HFFc6 (cell line): ENCODE measurements around the gene NTSR1. TPM values are rescaled to one million over a fixed set of nuclear protein-coding genes. Genes with fewer than 3 reads are reported as not detected.

Experiments
- DNase-seq: peaks from one replicate; pipeline ENCODE4 v3.0.0-alpha.2; 2018
- H3K27ac Mint-ChIP-seq: 2 replicates; pipeline ENCODE4 v1.8.0; 2020; ENCODE audit warnings: mild to moderate bottlenecking, mixed read lengths
- H3K27me3 Mint-ChIP-seq: 2 replicates; pipeline ENCODE4 v1.8.0; 2021; ENCODE audit warnings: mild to moderate bottlenecking, moderate library complexity, mixed read lengths; ENCODE audit not compliant: insufficient read depth
- H3K36me3 Mint-ChIP-seq: 2 replicates; pipeline ENCODE4 v1.8.0; 2021; ENCODE audit warnings: low read depth, mixed read lengths
- H3K4me1 Mint-ChIP-seq: 2 replicates; pipeline ENCODE4 v1.8.0; 2020; ENCODE audit warnings: low read depth, mixed read lengths
- H3K4me3 Mint-ChIP-seq: 2 replicates; pipeline ENCODE4 v1.8.0; 2020; ENCODE audit warnings: mild to moderate bottlenecking, moderate library complexity, mixed read lengths
- H3K9me3 Mint-ChIP-seq: 2 replicates; pipeline ENCODE4 v1.8.0; 2020; ENCODE audit warnings: mild to moderate bottlenecking, mixed read lengths
- CTCF ChIP-seq: fragments of 200-600 bp; sonication (generic); IDR thresholded peaks from 2 replicates; pipeline ENCODE4 v1.5.0; 2021; ENCODE audit warnings: antibody characterized with exemption, mild to moderate bottlenecking
- total RNA-seq, 6 experiments: library from RNA; stranded (reverse); fragmentation: NEBNext Ultra II Directional; extraction: Animal tissue kit (Norgen Biotek cat#: 25700); gene quantifications; 2 replicates in 1 of 6; 3 replicates in 5 of 6; pipeline ENCODE4 v1.2.3, GENCODE V29; 2021

The NTSR1 gene
- total RNA-seq, 6 experiments from 2014 or later: 3.1 to 6.5 (median 5.6) TPM

- Mint-ChIP-seq H3K9me3 (no peaks in the 10 kb centered on the region), H3K4me1 (peaks cover 21% of the 10 kb centered on the region), H3K36me3 (peaks cover 5% of the 10 kb centered on the region), H3K4me3 (peak overlapping the region; percentile 88), H3K27ac (peak overlapping the region; percentile 77), H3K27me3 (no peaks in the 10 kb centered on the region; the same call in none of the 2 replicates)
- no peak for TF ChIP-seq CTCF
- DNase-seq: no peak
Observed at GRCh38 chr20:62806383-62807050, 97.9 kb downstream of the NTSR1 start.

DNA sequence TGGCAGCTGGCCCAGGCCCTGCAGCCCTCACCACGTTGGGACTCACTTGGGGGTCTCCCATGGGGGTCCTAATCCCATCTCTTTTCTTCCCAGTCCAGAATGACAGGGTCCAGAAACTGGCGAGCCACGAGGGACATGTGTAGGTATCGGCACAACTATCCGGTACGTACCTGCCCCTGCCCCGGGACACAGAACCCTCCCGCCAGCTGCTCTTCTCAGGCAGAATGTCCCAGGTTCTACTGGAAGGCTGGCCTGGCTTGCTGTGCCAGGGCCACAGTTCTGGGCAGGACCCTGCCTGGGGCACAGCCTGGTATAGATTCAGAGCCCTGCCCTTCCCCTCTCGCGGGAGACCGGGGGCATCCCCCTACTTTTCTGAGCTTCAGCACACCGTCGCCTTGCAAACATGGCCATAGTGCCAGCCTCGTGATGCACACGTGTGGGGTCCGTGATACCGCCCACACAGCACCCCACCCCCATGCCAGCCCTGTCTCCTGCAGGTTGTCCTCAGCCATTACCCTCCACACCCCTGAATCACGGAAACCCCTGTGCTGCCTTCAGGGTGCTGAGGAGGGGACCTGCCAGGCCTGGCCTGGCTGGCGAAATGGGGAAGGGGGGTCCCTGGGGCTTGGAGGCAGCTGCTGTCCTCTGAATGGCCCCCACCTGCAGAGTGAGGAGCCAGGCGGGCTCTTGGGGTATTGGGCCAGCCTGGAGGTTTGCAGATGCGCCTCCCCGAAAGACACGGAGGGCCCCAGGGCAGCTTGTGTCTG is 99.0 kb downstream of the NTSR1 start:
- H3K9me3 Mint-ChIP-seq: no peaks in the 10 kb centered on the region
- no peak for TF ChIP-seq CTCF
- no peak for DNase-seq
- peaks cover 5% of the 10 kb centered on the region for H3K36me3 Mint-ChIP-seq
- H3K27ac Mint-ChIP-seq: no peak overlapping the region
- no peaks in the 10 kb centered on the region; the same call in none of the 2 replicates for H3K27me3 Mint-ChIP-seq
- H3K4me1 Mint-ChIP-seq: peaks cover 21% of the 10 kb centered on the region
- H3K4me3 Mint-ChIP-seq: no peak overlapping the region

DNA sequence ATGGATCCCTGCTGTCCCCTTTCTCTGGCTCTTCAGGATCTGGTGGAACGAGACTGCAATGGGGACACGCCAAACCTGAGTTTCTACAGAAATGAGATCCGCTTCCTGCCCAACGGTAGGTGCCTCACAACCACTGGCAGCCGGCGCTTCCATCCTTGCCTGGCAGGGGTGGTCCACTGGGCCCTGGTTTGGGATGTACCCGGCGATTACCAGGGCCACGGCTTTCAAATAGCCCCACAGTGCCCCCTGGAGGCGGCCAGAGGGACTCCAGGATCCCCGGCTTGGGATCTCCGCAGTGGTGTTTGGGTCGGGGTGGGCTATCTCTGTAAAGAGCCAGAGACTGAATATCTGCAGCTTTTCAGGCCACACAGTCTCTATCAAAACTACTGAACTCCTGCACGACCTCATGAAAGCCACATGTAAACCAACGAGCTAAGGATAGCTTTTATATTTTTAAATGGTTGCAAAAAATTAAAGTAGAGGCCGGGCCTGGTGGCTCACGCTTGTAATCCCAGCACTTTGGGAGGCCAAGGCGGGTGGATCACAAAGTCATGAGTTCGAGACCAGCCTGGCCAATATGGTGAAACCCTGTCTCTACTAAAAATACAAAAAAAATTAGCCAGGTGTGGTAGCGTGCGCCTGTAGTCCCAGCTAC is 99.7 kb downstream of the NTSR1 start:
- H3K4me1 Mint-ChIP-seq: peaks cover 21% of the 10 kb centered on the region
- H3K36me3 Mint-ChIP-seq: peaks cover 5% of the 10 kb centered on the region
- no peaks in the 10 kb centered on the region; the same call in none of the 2 replicates for H3K27me3 Mint-ChIP-seq
- H3K27ac Mint-ChIP-seq: peak overlapping the region; percentile 57
- H3K4me3 Mint-ChIP-seq: no peak overlapping the region; the same call in 1 of the 2 replicates
- H3K9me3 Mint-ChIP-seq: no peaks in the 10 kb centered on the region
- DNase-seq: no peak
- peak; percentile 92 for TF ChIP-seq CTCF

- no peak overlapping the region for H3K27ac Mint-ChIP-seq
- H3K36me3 Mint-ChIP-seq: peaks cover 5% of the 10 kb centered on the region
- H3K9me3 Mint-ChIP-seq: no peaks in the 10 kb centered on the region
- H3K27me3 Mint-ChIP-seq: peaks cover 3% of the 10 kb centered on the region
- no peak for DNase-seq
- no peak for TF ChIP-seq CTCF
- H3K4me1 Mint-ChIP-seq: peaks cover 15% of the 10 kb centered on the region
- H3K4me3 Mint-ChIP-seq: no peak overlapping the region
Observed at GRCh38 chr20:62809530-62810428, 101.1 kb downstream of the NTSR1 start.

- Mint-ChIP-seq H3K27ac (no peak overlapping the region), H3K4me1 (peaks cover 25% of the 10 kb centered on the region), H3K9me3 (no peaks in the 10 kb centered on the region), H3K4me3 (no peak overlapping the region), H3K27me3 (peaks cover 16% of the 10 kb centered on the region), H3K36me3 (peaks cover 5% of the 10 kb centered on the region)
- no peak for DNase-seq
- TF ChIP-seq CTCF: no peak
Observed at GRCh38 chr20:62811320-62811719, 102.7 kb downstream of the NTSR1 start.
